ENCODE results near the gene OR13J1.

DNA sequence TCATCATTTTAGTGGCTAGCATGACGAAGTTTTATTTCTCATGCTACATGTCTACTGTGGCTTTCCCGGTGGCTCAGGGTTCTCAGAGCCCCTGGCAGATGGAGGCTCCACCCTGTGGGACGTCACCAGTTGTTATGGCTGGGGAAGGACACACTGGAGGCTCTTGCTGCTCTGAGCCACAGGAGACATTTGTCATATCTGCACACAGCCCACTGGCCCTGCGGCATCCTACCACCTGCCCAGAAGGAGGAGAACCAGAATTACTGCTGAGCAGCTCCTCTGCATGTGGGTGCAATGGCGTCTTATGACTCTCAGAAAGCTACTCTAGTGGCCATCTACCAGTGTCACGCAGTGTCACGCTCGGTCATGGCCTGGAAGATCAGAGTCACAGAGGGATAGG lies 6.6 kb downstream of the OR13J1 start:
- TF ChIP-seq, protein P1, sequence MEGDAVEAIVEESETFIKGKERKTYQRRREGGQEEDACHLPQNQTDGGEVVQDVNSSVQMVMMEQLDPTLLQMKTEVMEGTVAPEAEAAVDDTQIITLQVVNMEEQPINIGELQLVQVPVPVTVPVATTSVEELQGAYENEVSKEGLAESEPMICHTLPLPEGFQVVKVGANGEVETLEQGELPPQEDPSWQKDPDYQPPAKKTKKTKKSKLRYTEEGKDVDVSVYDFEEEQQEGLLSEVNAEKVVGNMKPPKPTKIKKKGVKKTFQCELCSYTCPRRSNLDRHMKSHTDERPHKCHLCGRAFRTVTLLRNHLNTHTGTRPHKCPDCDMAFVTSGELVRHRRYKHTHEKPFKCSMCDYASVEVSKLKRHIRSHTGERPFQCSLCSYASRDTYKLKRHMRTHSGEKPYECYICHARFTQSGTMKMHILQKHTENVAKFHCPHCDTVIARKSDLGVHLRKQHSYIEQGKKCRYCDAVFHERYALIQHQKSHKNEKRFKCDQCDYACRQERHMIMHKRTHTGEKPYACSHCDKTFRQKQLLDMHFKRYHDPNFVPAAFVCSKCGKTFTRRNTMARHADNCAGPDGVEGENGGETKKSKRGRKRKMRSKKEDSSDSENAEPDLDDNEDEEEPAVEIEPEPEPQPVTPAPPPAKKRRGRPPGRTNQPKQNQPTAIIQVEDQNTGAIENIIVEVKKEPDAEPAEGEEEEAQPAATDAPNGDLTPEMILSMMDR (IDR thresholded peaks at IDR 0.05): no peak
- no peak for TF ChIP-seq POLR2A (IDR thresholded peaks at IDR 0.05)

Data from heart left ventricle (tissue), 13 donors.